Stimulated activated CD4-positive, alpha-beta T cell treated with anti-CD3 and anti-CD28 coated beads, Interleukin-12 subunit alpha, Interleukin-12 subunit beta, amount 100 ng/mL, for 48 hours (primary cell): ENCODE data around the gene ALKBH7.
A peak's percentile ranks its signal among the peaks of the same experiment; 100 is the strongest.
"Not testable (repeated sequence)": the region's sequence is repeated elsewhere in the genome, so short reads cannot be mapped to it uniquely, and the experiment has no call there.

Source experiments
- DNase-seq, 3 donors: peaks; one replicate each; pipeline ENCODE4 v3.0.0-alpha.2; 2020; ENCODE audit warnings: low read depth in 2 of 3, low spot score in 1 of 3

Gene ALKBH7

DNA sequence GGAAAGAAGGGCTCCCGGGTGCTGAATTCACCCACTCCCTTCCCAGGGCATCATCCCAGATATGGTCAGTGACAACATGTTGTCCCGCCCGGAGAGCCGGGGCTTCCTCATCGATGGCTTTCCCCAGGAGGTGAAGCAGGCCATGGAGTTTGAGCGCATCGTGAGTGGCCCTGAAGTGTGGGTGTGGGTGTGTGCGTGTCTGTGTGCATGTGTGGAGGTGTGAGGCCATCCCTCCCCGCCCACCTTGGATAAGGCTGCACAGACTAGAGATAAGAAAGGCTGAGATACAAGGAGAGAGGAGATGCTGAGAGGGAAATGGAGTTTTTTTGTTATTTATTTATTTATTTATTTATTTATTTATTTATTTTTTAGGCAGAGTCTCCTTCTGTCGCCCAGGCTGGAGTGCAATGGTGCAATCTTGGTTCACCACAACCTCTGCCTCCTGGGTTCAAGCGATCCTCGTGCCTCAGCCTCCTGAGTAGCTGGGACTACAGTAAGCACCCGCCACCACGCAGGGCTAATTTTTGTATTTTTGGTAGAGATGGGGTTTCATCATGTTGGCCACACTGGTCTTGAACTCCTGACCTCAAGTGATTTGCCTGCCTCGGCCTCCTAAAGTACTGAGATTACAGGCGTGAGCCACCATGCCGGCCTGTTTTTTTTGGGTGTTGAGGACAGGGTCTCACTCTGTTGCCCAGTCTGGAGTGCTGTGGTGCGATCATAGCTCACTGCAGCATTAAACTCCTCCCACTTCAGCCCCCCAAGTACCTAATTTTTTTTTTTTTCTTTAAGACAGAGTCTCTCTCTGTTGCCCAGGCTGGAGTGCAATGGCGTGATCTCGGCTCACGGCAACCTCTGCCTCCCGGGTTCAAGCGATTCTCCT, 27.7 kb downstream of the ALKBH7 start:
- not testable (repeated sequence) for DNase-seq

- no peak for DNase-seq
Measured at GRCh38 chr19:6402058-6402457, 29.5 kb downstream of the ALKBH7 start.

DNA sequence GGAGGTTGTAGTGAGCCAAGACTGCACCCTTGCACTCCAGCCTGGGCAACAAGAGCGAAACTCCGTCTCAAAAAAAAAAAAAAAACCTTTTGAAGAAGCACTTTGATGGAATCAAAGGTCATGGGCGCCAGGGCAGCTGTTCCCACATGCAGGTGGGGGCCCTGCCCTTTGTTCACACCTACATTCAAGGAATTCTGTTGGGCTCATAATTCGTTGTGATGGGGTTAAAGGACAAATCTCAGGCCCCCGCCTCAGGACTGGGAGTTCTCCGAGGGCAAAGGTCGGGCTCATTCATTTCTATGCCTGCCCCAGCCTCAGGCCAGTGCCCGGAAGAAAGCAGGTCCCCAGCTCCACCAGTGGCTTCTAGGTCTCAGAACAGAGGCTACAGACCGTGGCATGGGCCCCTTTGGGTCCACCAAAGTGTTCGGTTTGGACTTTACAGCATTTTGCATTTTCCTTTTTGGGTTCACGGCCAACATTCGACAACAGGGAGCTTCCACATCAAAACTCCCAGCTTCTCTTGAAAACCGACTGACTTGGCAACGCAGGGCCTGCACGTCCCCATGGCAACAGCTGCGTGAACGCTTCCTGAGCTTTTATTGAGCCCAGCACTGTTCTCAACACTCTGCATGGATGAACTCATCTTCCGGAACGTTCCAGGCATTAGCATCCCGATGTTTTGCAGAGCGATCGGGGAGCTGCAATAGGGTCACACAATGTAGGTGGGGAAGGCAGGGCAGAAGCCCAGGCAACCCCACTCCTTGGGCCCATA, 30.4 kb downstream of the ALKBH7 start:
- no peak for DNase-seq

DNA sequence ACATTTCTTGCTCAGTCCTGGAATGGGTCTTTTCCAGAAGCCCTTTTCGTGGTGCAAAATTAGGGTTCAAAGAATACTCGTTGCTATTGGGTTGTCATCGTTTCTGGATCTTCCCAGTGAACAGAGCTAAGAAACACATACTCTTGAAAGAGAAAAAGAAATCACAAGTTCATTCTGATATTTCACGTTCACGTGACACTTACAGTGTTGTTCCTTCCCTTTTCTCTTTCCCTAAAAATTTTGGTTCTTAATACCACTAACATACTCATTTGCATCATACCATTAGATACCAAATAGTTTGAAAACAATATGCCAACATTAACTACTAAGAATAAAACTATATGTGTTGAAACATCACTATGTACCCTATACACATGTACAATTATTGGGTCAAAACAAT, 33.8 kb downstream of the ALKBH7 start:
- no peak for DNase-seq

GRCh38 chr19:6409346-6409745, 36.8 kb downstream of the ALKBH7 start:
- DNase-seq, result no peak

- no peak for DNase-seq
Measured at GRCh38 chr19:6412061-6412446, 39.5 kb downstream of the ALKBH7 start.

DNA sequence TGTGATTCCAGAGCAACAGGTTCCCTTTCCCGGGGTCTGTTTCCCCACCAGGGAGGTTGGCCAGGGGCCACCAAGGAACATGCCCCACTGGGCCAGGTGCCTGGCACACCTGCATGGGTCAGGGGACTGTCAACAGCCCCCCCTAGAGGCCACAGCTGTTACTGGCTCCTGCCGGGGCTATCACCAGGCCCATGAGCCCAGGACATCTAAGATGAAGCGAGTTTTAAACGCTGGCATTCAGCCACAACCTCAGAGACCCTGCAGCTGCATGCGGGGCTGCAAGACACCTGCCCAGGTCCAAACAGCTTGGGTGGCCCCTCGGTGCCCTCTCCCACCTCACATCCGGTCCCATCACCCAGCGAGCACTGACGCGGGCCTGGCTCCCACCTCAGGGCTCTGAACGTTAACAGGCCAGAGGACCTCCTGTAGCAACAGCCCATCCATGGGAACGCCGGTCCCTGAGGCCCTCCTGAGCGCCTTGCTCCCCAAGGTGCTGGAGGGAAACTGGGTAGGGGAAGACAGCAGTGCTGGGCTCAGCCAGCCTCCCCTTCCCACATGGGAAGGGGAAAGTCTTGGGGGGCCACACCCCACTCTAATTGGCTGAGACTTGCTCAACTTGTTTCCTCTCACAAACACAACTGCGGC, 40.0 kb downstream of the ALKBH7 start:
- peak; percentile 44 to 50 (median 45) for DNase-seq

- no peak for DNase-seq
Measured at GRCh38 chr19:6413291-6413690, 40.7 kb downstream of the ALKBH7 start.

DNA sequence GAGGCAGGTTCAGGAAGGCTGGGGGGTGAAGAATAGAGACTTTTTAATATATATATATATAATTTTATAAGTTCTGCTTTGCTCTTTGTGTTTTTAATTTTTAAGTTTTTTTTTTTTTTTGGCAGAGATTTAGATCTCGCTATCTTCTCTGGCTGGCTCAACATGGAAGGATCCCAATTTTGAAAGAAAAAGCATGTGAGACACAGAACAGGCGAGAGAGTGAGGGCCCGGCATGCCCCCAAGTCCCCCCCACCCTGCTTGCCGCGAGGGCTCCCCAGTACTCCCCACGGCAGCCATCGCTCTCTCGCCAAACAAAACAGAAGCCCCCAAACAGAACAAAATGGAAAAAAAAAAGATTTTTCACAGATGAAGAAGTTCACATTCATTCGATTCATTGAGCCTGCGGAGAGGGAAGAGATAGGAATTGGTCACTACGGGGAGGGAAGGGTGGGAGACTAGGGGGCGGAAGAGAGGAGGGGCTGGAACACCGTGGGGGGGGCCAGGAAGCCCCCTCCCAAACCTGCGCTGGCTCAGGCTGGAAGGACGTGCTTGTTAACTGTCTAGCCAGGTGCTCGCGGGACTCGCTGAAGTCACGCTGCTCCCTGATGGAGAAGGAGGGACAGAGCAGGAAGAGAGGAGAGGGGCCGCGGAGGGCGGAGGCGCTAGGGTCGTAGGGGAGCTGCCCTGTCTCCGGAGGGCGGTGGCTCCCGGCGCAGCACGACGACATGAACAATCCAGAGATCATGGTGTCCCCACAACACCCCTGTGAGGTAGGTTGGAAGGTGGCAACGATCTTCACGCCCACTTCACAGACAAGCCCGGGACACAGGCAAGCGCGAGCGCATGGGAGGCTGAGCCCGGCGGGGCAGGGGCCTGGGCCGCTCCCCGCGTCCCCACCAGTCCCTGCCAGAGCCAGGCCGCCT, 41.4 kb downstream of the ALKBH7 start:
- DNase-seq, result no peak

DNA sequence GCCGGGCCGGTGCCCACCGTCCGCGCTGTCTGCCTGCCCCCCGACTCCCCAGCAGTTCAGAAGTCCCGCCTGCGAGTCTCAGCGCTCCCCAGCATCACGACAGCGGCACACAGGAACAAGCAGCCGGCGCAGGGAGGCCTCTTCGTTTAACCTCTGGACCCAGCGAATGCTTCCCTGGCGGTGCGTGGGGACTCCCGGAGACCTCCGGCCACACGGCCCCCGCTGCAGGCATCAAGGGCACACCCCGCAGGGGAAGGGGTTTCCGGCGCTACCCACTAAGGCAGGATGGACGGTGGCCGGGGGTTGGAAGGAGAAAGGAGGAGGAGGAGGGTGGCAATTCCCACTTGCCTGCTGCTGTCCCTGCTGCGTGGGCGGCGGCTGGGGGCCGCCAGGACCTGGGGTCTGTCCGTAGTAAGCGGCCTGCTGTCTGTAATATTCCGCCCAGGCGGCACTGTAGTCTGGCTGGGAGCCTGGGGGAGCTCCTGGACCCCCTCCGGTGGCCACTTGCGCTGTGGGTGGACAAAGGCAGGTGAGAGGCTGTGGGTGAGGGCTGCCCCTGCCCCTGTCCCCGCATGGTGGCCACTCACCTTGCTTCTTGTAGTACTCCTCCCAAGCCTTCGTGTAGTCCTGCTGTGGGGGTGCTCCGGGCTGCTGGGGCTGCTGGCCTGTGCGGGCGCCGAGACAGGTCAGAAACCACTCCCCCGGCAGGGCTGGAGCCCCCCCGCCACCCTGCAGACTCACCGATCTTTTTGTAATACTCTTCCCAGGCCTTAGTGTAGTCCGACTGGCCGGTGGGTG, 42.4 kb downstream of the ALKBH7 start:
- DNase-seq, result no peak

GRCh38 chr19:6415591-6416190, 43.1 kb downstream of the ALKBH7 start:
- DNase-seq, result no peak

GRCh38 chr19:6416658-6417405, 44.2 kb downstream of the ALKBH7 start:
- DNase-seq, result no peak

GRCh38 chr19:6417713-6418561, 45.3 kb downstream of the ALKBH7 start:
- no peak for DNase-seq

- DNase-seq, result no peak
Measured at GRCh38 chr19:6418562-6418932, 46.0 kb downstream of the ALKBH7 start.

DNA sequence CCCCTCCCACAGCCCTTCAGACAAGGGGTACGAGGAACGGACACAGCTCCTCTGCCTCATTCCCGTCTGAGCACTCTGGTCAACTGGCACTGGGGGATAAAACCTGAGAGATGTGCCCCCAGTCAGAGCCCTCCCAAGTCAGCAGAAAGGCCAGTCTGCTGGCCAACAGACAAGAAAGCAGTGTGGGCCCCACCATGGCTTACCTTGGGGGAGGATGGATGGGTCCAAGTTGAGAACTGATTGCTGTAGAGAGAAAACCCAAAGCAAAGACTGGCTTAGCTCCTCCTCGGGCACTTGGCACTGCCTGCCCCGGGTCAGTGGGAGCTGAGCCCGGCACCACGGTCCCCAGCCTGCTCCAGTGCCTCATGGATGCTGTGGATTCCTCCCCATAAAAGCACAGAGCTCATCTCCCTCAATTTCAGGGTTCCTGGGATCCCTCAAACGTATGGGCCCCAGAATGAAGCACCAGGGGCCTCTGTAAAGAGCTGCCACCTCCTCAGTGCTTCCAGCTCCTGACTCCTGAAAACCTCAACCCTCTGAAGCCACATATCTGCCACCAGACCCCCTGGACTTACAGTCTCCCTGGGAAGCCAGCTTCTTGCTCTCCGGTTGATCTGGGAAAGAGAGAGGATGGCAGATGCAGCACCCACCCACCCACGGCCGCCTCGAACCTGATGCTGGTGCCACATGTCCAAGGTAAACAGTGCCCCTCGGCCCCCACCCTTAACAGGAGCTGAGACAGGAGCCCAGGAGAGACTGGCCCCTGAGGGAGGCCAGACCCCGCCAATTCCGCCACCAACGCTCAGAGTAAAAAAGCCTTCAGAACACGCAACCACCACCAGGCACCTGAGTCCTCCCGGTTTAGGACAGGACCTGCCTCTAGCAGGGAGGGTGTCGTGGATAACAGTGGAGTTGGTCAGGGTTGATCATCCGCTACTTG, 48.8 kb downstream of the ALKBH7 start:
- DNase-seq, result no peak

- DNase-seq, result peak in 1 of 3 donors; percentile 31
Measured at GRCh38 chr19:6423499-6424194, 51.1 kb downstream of the ALKBH7 start.
